Bronchial epithelial cell (primary cell): ENCODE measurements around the gene ERO1B. TPM values are rescaled to one million over a fixed set of nuclear protein-coding genes. Genes with fewer than 3 reads are reported as not detected.

Source experiments
- DNase-seq: peaks from one replicate; pipeline ENCODE4 v3.0.0-alpha.2; 2010; ENCODE audit warnings: low read depth
- FAIRE-seq: peaks from 2 replicates; lab custom pipeline; 2011; peaks lifted over from hg19 to GRCh38; lab: Jason Lieb, UNC
- H3K27me3 ChIP-seq: 2 replicates; pipeline ENCODE4 v1.5.1; 2011; ENCODE audit warnings: low read length; ENCODE audit not compliant: control insufficient read depth, insufficient read depth
- H3K36me3 ChIP-seq: 2 replicates; pipeline ENCODE4 v1.5.1; 2011; ENCODE audit warnings: low read length; ENCODE audit not compliant: control insufficient read depth, insufficient read depth
- H3K4me3 ChIP-seq: 2 replicates; pipeline ENCODE4 v1.5.1; 2011; ENCODE audit warnings: mild to moderate bottlenecking, low read depth, low read length, control low read depth
- CTCF ChIP-seq: IDR thresholded peaks from 2 replicates; pipeline ENCODE4 v1.5.1; 2011; ENCODE audit warnings: mild to moderate bottlenecking, moderate library complexity, low read length, control low read depth, inconsistent platforms; ENCODE audit not compliant: insufficient read depth, severe bottlenecking
- total RNA-seq: library from RNA; depleted of rRNA; stranded (reverse); fragments of >200 nt; gene quantifications from 2 replicates; pipeline ENCODE4 v1.2.1, GENCODE V29; 2014

ERO1B gene
- total RNA-seq, 1 donor from 2014 or later = 5.0 TPM

- no peak for FAIRE-seq
Observed at GRCh38 chr1:236209185-236209584, 72.6 kb downstream of the ERO1B start.

DNA sequence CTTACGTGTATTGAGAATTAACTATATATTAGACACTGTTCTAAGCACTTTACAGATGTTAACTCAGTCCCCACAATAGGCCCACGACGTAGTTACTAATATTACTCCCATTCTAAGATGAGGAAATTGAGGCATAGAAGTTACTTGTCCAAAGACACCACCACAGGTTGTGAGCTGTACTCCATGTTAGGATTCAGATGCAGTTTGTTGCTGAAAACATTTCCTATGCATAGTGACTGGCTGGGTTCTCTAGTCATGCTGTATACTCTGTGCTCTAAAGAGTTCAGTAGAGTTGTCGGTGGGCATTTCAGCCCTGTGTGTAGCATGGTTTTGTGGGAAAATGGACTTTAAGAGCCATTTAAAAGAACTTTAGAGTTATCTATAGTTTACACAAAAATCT is 74.2 kb downstream of the ERO1B start:
- no peaks in the 10 kb centered on the region for H3K27me3 ChIP-seq
- no peak for TF ChIP-seq CTCF
- no peak overlapping the region for H3K4me3 ChIP-seq
- no peaks in the 10 kb centered on the region for H3K36me3 ChIP-seq
- FAIRE-seq = no peak
- DNase-seq = no peak

More at GRCh38 chr1:236209185-236209584, 72.6 kb downstream of the ERO1B start:
- Histone ChIP-seq H3K4me3 (no peak overlapping the region), H3K36me3 (no peaks in the 10 kb centered on the region), H3K27me3 (no peaks in the 10 kb centered on the region)
- no peak for TF ChIP-seq CTCF
- no peak for DNase-seq

- FAIRE-seq (no peak), DNase-seq (no peak)
- no peaks in the 10 kb centered on the region for H3K27me3 ChIP-seq
- no peak overlapping the region for H3K4me3 ChIP-seq
- no peaks in the 10 kb centered on the region for H3K36me3 ChIP-seq
- TF ChIP-seq CTCF = no peak
Observed at GRCh38 chr1:236207121-236207520, 74.6 kb downstream of the ERO1B start.

GRCh38 chr1:236206548-236206947 is 75.2 kb downstream of the ERO1B start:
- Histone ChIP-seq H3K36me3 (no peaks in the 10 kb centered on the region), H3K4me3 (no peak overlapping the region)
- no peak for FAIRE-seq

DNA sequence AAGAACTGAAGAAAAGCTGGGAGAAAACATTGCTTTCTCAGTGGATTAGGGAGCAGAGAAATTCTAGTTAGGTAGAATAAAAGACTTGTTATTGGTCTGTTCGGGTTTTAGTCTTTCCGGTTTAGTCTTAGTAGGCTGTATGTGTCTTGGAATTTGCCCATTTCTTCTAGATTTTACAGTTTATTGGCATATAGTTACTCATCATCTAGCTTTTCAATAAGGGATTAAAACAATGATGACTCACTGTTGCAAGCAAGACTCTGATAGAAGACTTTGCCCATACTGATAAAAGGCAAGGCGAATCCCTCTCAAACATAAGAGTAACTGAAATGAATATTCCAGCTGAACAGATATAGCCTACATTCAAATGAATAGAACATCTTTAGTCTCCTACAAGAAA is 77.1 kb downstream of the ERO1B start:
- FAIRE-seq = no peak
- H3K36me3 ChIP-seq = no peaks in the 10 kb centered on the region
- no peaks in the 10 kb centered on the region for H3K27me3 ChIP-seq
- no peak for TF ChIP-seq CTCF
- peak; percentile 37 for DNase-seq
- no peak overlapping the region for H3K4me3 ChIP-seq

More at GRCh38 chr1:236206548-236206947, 75.2 kb downstream of the ERO1B start:
- H3K27me3 ChIP-seq = no peaks in the 10 kb centered on the region
- no peak for DNase-seq
- no peak for TF ChIP-seq CTCF

DNA sequence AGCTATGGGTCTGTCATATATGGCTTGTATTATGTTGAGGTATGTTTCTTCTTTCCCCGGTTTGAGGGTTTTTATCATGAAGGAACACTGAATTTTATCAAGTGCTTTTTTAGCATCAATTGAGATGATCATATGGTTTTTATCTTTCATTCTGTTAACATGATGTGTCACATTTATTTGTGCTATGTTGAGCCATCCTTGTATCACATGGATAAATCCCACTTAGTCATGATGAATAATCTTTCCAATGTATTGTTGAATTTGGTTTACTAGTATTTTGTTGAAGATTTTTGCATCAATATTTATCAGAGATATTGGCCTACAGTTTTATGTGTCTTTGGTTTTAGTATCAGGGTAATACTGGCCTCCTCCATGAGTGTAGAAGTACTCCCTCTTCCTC is 77.7 kb downstream of the ERO1B start:
- H3K4me3 ChIP-seq = no peak overlapping the region
- FAIRE-seq (no peak), DNase-seq (peak; percentile 57)
- no peaks in the 10 kb centered on the region for H3K36me3 ChIP-seq
- TF ChIP-seq CTCF = no peak
- H3K27me3 ChIP-seq = no peaks in the 10 kb centered on the region
